ENCODE data around the gene DLG1.
"Not testable (repeated sequence)": the region's sequence is repeated elsewhere in the genome, so short reads cannot be mapped to it uniquely, and the experiment has no call there.

The DLG1 gene

GRCh38 chr3:197286678-197287077 is 11.7 kb downstream of the DLG1 start:
- no peak for DNase-seq

DNA sequence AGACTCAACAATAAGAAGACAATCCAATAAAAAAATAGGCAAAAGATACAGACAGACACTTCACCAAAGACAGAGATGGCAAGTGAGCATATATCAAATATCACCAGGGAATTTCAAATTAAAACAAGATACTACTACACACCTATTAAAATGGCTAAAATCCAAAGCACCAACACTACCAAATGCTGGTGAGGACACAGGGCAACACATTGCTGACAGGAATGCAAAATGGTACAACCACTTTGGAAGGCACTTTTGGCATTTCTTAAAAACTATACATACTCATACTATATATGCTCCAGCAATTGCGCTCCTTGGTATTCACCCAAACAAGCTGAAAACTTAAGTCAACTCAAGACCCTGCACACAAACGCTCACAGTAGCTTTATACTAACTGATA is 12.9 kb downstream of the DLG1 start:
- no peak for DNase-seq

GRCh38 chr3:197283045-197283444 is 15.4 kb downstream of the DLG1 start:
- DNase-seq, result no peak

GRCh38 chr3:197281849-197282248 is 16.6 kb downstream of the DLG1 start:
- DNase-seq, result no peak

- DNase-seq, result no peak
These were observed 18.3 kb downstream of the DLG1 start for GRCh38 chr3:197280156-197280555.

- DNase-seq, result no peak
These were observed 19.5 kb downstream of the DLG1 start for GRCh38 chr3:197278933-197279332.

DNA sequence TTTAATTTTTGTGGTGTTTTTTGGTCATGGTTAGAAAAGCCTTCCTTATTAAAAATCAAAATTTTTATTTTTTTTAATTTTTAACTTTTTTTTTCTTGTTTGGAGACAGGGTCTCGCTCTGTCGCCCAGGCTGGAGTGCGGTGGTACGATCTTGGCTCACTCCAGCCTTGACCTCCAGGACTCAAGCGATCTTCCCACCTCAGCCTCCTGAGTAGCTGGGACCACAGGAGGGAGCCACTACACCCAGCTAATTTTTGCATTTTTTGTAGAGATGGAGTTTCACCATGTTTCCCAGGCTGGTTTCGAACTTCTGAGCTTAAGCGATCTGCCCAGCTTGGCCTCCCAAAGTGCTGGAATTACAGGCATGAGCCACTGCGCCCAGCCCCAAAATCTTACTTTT is 21.6 kb downstream of the DLG1 start:
- not testable (repeated sequence) for DNase-seq

- no peak for DNase-seq
These were observed 27.7 kb downstream of the DLG1 start for GRCh38 chr3:197270558-197271317.

- no peak for DNase-seq
These were observed 29.4 kb downstream of the DLG1 start for GRCh38 chr3:197269024-197269423.

DNA sequence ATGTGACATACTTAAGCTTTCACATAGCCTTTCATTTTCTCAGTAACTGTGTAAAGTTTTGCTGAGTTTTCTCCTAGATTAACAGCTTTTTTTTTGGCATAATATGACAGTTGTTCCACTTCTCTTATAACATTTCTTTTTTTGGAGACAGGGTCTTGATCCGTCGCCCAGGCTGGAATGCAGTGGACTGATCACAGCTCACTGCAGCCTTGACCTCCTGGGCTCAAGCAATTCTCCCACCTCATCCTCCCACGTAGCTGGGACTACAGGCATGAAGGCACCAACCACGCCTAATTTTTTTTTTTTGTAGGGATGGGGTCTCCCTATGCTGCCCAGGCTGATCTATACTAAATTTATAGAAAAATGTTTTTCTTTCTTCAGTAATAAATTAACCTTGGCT is 30.1 kb downstream of the DLG1 start:
- DNase-seq, result no peak

- DNase-seq, result no peak
These were observed 32.1 kb downstream of the DLG1 start for GRCh38 chr3:197266331-197266730.

DNA sequence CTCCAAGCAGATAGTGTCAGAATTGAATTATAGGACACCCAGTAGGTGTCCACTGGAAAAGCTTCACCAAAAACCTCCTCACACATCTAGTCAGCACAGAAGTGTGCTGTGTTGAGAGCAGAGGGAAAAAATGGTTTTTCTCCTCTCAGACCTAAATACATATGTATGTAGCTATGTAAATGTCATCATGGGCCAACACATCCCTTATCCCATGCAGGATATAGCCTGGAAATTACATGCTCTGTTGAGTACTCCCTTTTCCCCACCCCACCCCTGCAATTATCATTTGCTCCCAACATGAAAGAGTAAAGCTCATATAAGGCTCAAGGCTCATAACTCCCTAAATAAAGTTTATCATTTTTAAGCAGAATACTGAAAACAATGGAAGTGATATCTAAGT is 35.7 kb downstream of the DLG1 start:
- no peak for DNase-seq

GRCh38 chr3:197261164-197261509 is 37.3 kb downstream of the DLG1 start:
- no peak for DNase-seq

GRCh38 chr3:197260491-197261163 is 37.8 kb downstream of the DLG1 start:
- no peak for DNase-seq

GRCh38 chr3:197259096-197259495 is 39.3 kb downstream of the DLG1 start:
- DNase-seq, result no peak

- no peak for DNase-seq
These were observed 40.1 kb downstream of the DLG1 start for GRCh38 chr3:197258168-197258755.

- no peak for DNase-seq
These were observed 40.7 kb downstream of the DLG1 start for GRCh38 chr3:197257711-197258110.

- DNase-seq, result peak in 1 of 2 experiments; percentile 30
These were observed 41.5 kb downstream of the DLG1 start for GRCh38 chr3:197256836-197257444.

DNA sequence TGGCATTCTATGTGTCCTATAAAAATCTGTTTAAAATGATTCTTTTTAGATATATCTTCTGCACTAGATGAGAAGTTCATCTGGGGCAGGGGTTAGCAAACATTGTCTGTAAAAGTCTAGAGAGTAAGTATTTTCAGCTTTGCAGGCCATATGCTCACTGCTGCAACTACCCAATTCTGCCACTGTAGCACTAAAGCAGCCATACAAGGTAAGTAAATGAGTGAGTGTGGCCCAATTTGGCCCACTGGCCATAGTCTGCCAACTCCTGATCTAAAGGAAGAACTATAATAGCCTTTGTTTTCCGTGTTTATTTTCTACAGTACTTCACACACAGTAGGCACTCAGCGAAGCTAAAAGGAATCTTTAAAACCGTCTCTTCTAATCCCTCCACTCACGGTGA is 42.3 kb downstream of the DLG1 start:
- no peak for DNase-seq

- DNase-seq, result no peak
These were observed 45.0 kb downstream of the DLG1 start for GRCh38 chr3:197253238-197253947.

- no peak for DNase-seq
These were observed 48.9 kb downstream of the DLG1 start for GRCh38 chr3:197249542-197249941.

DNA sequence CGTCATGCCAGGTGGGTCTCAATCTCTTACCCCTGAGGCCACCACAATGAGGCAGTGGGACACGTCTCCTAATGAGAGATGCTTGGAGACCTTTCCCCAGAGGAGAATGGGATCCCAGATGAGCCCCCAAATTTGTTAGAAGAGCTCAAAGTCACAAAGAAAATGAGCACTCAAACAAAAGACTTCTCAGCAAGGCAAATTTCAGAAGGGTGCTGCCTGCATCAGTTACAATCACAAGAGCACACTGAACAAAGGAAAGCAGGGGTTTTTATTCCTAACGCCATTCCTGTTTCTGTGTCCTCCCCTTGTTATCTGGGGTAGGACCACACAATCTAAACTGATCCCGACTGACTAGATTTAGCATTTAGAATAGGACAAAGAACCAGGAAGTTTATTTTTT is 50.1 kb downstream of the DLG1 start:
- no peak for DNase-seq

GRCh38 chr3:197244751-197245150 is 53.7 kb downstream of the DLG1 start:
- DNase-seq, result no peak

All from cerebellar nuclear complex (tissue), 1 donor.